Astrocyte (in vitro differentiated cells and primary cell): ENCODE data around the gene HAPSTR1.

ENCODE experiments used
- EZH2 ChIP-seq: IDR thresholded peaks from 2 replicates; pipeline ENCODE4 v1.6.1; 2012; ENCODE audit warnings: mild to moderate bottlenecking, low read length, inconsistent platforms; ENCODE audit not compliant: insufficient read depth
- TF ChIP-seq, protein P1 (sequence below): IDR thresholded peaks from 2 replicates; pipeline ENCODE4 v1.5.1; 2011; ENCODE audit warnings: low read depth, mild to moderate bottlenecking, inconsistent platforms, low read length, moderate library complexity; ENCODE audit not compliant: insufficient read depth

DNA sequence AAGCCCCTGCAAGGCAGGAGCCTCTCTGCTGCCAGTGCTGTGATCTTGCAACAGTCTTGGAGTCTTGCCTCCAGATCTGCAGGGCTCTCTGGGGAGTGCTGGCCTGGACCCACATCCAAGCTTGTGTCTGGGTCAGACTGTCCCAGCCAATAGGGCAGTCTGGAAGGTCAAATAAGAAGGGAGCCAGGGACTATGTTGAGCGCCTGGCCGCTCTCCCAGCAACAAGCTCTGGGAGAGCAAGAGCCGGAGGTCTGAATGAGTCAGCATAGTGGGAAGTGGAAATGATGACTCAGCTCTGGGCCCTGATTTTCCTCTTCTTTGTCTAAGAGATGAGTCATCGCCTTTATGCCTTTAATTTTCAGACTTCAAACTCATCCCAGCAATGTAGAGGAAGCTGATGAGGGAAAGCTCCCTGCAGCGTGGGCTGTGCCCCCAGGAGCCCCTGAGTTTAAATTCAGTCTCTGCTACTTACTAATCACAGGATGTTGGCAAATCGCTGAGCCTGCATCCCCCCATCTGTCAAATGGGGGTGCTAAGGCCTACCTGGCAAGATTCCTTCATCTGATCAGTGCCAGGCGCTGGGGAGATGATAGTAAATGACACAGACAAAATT is 43.6 kb upstream of the HAPSTR1 start:
- TF ChIP-seq, protein P1, sequence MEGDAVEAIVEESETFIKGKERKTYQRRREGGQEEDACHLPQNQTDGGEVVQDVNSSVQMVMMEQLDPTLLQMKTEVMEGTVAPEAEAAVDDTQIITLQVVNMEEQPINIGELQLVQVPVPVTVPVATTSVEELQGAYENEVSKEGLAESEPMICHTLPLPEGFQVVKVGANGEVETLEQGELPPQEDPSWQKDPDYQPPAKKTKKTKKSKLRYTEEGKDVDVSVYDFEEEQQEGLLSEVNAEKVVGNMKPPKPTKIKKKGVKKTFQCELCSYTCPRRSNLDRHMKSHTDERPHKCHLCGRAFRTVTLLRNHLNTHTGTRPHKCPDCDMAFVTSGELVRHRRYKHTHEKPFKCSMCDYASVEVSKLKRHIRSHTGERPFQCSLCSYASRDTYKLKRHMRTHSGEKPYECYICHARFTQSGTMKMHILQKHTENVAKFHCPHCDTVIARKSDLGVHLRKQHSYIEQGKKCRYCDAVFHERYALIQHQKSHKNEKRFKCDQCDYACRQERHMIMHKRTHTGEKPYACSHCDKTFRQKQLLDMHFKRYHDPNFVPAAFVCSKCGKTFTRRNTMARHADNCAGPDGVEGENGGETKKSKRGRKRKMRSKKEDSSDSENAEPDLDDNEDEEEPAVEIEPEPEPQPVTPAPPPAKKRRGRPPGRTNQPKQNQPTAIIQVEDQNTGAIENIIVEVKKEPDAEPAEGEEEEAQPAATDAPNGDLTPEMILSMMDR, result no peak
- TF ChIP-seq EZH2, result no peak
